ENCODE data around the gene BST2.

BST2 gene

GRCh38 chr19:17419621-17420474 is 14.4 kb upstream of the BST2 start, which contains the start of gene MVB12A:
Gene MVB12A, plus strand, starts transcription at chr19:17420047. Its CDS starts 89 bp downstream, at chr19:17420136.
- DNase-seq (ENCODE audit: low read depth in 2 of 3, low spot score in 2 of 3) = peak; percentile 71 to 91 (median 86)

GRCh38 chr19:17419154-17419620 is 13.8 kb upstream of the BST2 start:
- no peak for DNase-seq (ENCODE audit: low read depth in 2 of 3, low spot score in 2 of 3)

GRCh38 chr19:17418710-17419109 is 13.3 kb upstream of the BST2 start:
- no peak for DNase-seq (ENCODE audit: low read depth in 2 of 3, low spot score in 2 of 3)

- no peak for DNase-seq (ENCODE audit: low read depth in 2 of 3, low spot score in 2 of 3)
These were observed 9.7 kb upstream of the BST2 start for GRCh38 chr19:17415121-17415520.

GRCh38 chr19:17414097-17414496 is 8.7 kb upstream of the BST2 start:
- no peak for DNase-seq (ENCODE audit: low read depth in 2 of 3, low spot score in 2 of 3)

- DNase-seq (ENCODE audit: low read depth in 2 of 3, low spot score in 2 of 3) = no peak
These were observed 6.4 kb upstream of the BST2 start for GRCh38 chr19:17411801-17412200.

GRCh38 chr19:17409990-17410389 is 4.6 kb upstream of the BST2 start:
- no peak for DNase-seq (ENCODE audit: low read depth in 2 of 3, low spot score in 2 of 3)

- no peak for DNase-seq (ENCODE audit: low read depth in 2 of 3, low spot score in 2 of 3)
These were observed 1.4 kb upstream of the BST2 start for GRCh38 chr19:17406887-17407196.

GRCh38 chr19:17406046-17406886 is 836 bp upstream of the BST2 start:
- DNase-seq (ENCODE audit: low read depth in 2 of 3, low spot score in 2 of 3) = no peak

GRCh38 chr19:17404621-17405249 is 695 bp downstream of the BST2 start:
- DNase-seq (ENCODE audit: low read depth in 2 of 3, low spot score in 2 of 3) = no peak

- DNase-seq (ENCODE audit: low read depth in 2 of 3, low spot score in 2 of 3) = no peak
These were observed 1.4 kb downstream of the BST2 start for GRCh38 chr19:17404015-17404414.

GRCh38 chr19:17402982-17403855 is 2.2 kb downstream of the BST2 start:
- DNase-seq (ENCODE audit: low read depth in 2 of 3, low spot score in 2 of 3) = no peak

GRCh38 chr19:17401628-17402027 is 3.8 kb downstream of the BST2 start:
- no peak for DNase-seq (ENCODE audit: low read depth in 2 of 3, low spot score in 2 of 3)

GRCh38 chr19:17398902-17399527 is 6.4 kb downstream of the BST2 start:
- no peak for DNase-seq (ENCODE audit: low read depth in 2 of 3, low spot score in 2 of 3)

GRCh38 chr19:17394891-17395415 is 10.5 kb downstream of the BST2 start:
- no peak for DNase-seq (ENCODE audit: low read depth in 2 of 3, low spot score in 2 of 3)

GRCh38 chr19:17393914-17394313 is 11.5 kb downstream of the BST2 start, which contains the start of gene CCDC194:
Gene CCDC194, minus strand, starts transcription at chr19:17394196. Its CDS starts 38 bp downstream, at chr19:17394158.
- DNase-seq (ENCODE audit: low read depth in 2 of 3, low spot score in 2 of 3) = no peak

- DNase-seq (ENCODE audit: low read depth in 2 of 3, low spot score in 2 of 3) = no peak
These were observed 12.4 kb downstream of the BST2 start for GRCh38 chr19:17393002-17393401.

GRCh38 chr19:17391371-17392151 is 13.9 kb downstream of the BST2 start:
- no peak for DNase-seq (ENCODE audit: low read depth in 2 of 3, low spot score in 2 of 3)

All from activated CD8-positive, alpha-beta memory T cell treated with anti-CD3 and anti-CD28 coated beads for 48 hours (primary cell).